OCI-LY7 (cell line): ENCODE measurements around the gene MACROD1. TPM values are rescaled to one million over a fixed set of nuclear protein-coding genes. Genes with fewer than 3 reads are reported as not detected.

Experiments used
- BruUV-seq: library from RNA; stranded (reverse); fragments of 400-500 nt; replicated peaks from 2 replicates; lab custom pipeline; 2021; lab: Mats Ljungman, UMichigan
- CTCF ChIA-PET: fragments of 300-600 bp; sonication (Branson Sonifier 250); formaldehyde crosslinking; loops from one replicate; lab custom pipeline; 2022; ENCODE audit warnings: antibody characterized with exemption; ENCODE audit not compliant: unreplicated experiment; lab: Charles Lee
- POLR2A ChIA-PET: fragments of 300-600 bp; sonication (Branson Sonifier 250); formaldehyde crosslinking; loops from one replicate; lab custom pipeline; 2022; ENCODE audit warnings: antibody characterized with exemption; lab: Charles Lee
- DNase-seq: peaks from one replicate; pipeline ENCODE4 v3.0.0-alpha.2; 2015; ENCODE audit warnings: low spot score
- H2AFZ ChIP-seq: fragments of 200-600 bp; sonication (generic), shearing (Covaris generic); 2 replicates; pipeline ENCODE4 v1.6.1; 2014; ENCODE audit warnings: mild to moderate bottlenecking, antibody characterized with exemption, low read length, moderate library complexity
- H3K27ac ChIP-seq: fragments of 200-600 bp; sonication (generic); 2 replicates; pipeline ENCODE4 v1.5.1; 2014; ENCODE audit warnings: mixed run types, low read depth, mild to moderate bottlenecking, moderate library complexity, low read length, inconsistent platforms; ENCODE audit not compliant: poor library complexity, severe bottlenecking
- H3K36me3 ChIP-seq: fragments of 200-600 bp; sonication (generic); 2 replicates; pipeline ENCODE4 v1.6.1; 2014; ENCODE audit warnings: mild to moderate bottlenecking, antibody characterized with exemption, low read length, moderate library complexity, mixed read lengths; ENCODE audit not compliant: insufficient read depth
- H3K4me1 ChIP-seq: fragments of 200-600 bp; sonication (generic); 2 replicates; pipeline ENCODE4 v1.5.1; 2014; ENCODE audit warnings: mild to moderate bottlenecking, low read length; ENCODE audit not compliant: insufficient read depth, poor library complexity, severe bottlenecking
- H3K4me2 ChIP-seq: fragments of 200-600 bp; sonication (generic); 2 replicates; pipeline ENCODE4 v1.6.1; 2014; ENCODE audit warnings: mild to moderate bottlenecking, low read length
- H3K4me3 ChIP-seq: fragments of 200-600 bp; sonication (generic); 2 replicates; pipeline ENCODE4 v1.5.1; 2014; ENCODE audit warnings: mild to moderate bottlenecking, low read depth, low read length; ENCODE audit not compliant: poor library complexity, severe bottlenecking
- H3K79me2 ChIP-seq: fragments of 200-600 bp; sonication (generic); 2 replicates; pipeline ENCODE4 v1.6.1; 2016; ENCODE audit warnings: low read depth, mild to moderate bottlenecking, low read length, moderate library complexity, mixed read lengths; ENCODE audit not compliant: insufficient read depth
- H3K9me2 ChIP-seq: fragments of 200-600 bp; sonication (generic); 2 replicates; pipeline ENCODE4 v1.6.1; 2016; ENCODE audit warnings: mild to moderate bottlenecking, low read length, mixed read lengths; ENCODE audit not compliant: insufficient read depth
- H3K9me3 ChIP-seq: fragments of 200-600 bp; sonication (generic); 2 replicates; pipeline ENCODE4 v1.6.1; 2014; ENCODE audit warnings: mild to moderate bottlenecking, mixed run types, low read length, mixed read lengths
- H4K20me1 ChIP-seq: fragments of 200-600 bp; sonication (generic); 2 replicates; pipeline ENCODE4 v1.6.1; 2014; ENCODE audit warnings: mild to moderate bottlenecking, antibody characterized with exemption, low read length, moderate library complexity, mixed read lengths; ENCODE audit not compliant: insufficient read depth
- EZH2phosphoT487 ChIP-seq: fragments of 200-600 bp; sonication (generic); IDR thresholded peaks from 2 replicates; pipeline ENCODE4 v1.6.1; 2018; ENCODE audit warnings: low read depth, borderline replicate concordance, mild to moderate bottlenecking, mixed run types, antibody characterized with exemption, low read length, moderate library complexity, mixed read lengths
- intact Hi-C: fragments of 100-400 bp; cut with micrococcal nuclease; formaldehyde crosslinking; loops from one replicate; pipeline ENCODE4 v1.10.0; 2022; ENCODE audit not compliant: unreplicated experiment
- total RNA-seq, 2 experiments: library from RNA; depleted of rRNA in 1 of 2; stranded (reverse); fragments of >200 nt in 1 of 2; shearing (Covaris generic) in 1 of 2; gene quantifications; 2 replicates each; pipeline ENCODE4 v1.2.3, GENCODE V29; 2014 to 2022
- TF ChIP-seq, protein P1 (sequence below): fragments of 200-600 bp; sonication (generic); conservative IDR thresholded peaks from 2 replicates; pipeline ENCODE4 v1.5.1; 2014; ENCODE audit warnings: mild to moderate bottlenecking, antibody characterized with exemption, low read length, moderate library complexity, mixed read lengths

The MACROD1 gene
- total RNA-seq, 2 experiments from 2014 or later: 14.7 to 25.4 TPM

DNA sequence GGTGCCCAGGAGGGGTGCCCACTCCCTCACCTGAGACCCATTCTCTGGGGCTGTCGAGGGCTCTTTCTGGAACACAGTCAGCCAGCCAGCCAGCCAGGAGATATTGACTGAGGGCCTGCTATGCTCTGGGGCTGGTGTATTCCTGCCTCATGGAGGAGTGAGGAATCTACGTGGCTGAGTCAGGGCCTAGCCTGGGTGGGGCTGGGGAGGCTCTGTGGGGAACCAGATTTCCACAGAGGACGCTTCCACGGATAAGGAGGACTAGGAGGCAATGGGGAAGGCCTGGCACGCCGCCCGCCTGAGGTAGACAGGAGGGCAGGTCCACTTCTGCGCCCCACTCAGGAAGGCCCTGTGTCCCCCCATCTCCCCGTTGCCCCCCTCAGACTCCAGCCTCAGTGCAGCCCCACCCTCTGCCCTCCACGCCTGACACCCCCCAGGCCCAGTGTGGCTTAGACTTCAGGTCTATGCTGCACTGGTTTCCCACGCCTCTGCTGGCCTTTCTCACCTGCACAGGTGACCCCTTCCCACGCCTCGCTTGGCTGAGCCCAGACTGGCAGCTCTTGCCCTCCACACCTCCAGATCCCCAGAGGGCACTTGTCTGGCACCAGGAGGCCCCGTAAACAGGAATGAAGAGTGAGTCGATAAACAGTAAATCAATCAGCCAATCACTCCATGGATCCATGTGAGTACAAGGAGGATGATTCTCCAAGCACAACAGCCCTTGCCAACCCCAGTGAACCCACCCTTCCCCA lies 37.5 kb downstream of the MACROD1 start:
- no peak for DNase-seq
- ChIA-PET POLR2A (no interaction called here), CTCF (no interaction called here)
- TF ChIP-seq EZH2phosphoT487: no peak
- TF ChIP-seq, protein P1, sequence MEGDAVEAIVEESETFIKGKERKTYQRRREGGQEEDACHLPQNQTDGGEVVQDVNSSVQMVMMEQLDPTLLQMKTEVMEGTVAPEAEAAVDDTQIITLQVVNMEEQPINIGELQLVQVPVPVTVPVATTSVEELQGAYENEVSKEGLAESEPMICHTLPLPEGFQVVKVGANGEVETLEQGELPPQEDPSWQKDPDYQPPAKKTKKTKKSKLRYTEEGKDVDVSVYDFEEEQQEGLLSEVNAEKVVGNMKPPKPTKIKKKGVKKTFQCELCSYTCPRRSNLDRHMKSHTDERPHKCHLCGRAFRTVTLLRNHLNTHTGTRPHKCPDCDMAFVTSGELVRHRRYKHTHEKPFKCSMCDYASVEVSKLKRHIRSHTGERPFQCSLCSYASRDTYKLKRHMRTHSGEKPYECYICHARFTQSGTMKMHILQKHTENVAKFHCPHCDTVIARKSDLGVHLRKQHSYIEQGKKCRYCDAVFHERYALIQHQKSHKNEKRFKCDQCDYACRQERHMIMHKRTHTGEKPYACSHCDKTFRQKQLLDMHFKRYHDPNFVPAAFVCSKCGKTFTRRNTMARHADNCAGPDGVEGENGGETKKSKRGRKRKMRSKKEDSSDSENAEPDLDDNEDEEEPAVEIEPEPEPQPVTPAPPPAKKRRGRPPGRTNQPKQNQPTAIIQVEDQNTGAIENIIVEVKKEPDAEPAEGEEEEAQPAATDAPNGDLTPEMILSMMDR: no peak
- no peak overlapping the region for H3K27ac ChIP-seq
- H3K9me3 ChIP-seq: no peaks in the 10 kb centered on the region
- no peak overlapping the region for H3K4me3 ChIP-seq
- no peak overlapping the region for H3K4me2 ChIP-seq
- H3K36me3 ChIP-seq: no peaks in the 10 kb centered on the region
- intact Hi-C loops: no loop called here
- H3K4me1 ChIP-seq: no peaks in the 10 kb centered on the region
- no peaks in the 10 kb centered on the region for H4K20me1 ChIP-seq
- no peaks in the 10 kb centered on the region for H3K79me2 ChIP-seq
- no peaks in the 10 kb centered on the region for H3K9me2 ChIP-seq
- H2AFZ ChIP-seq: no peak overlapping the region
- BruUV-seq: no TSS peak

DNA sequence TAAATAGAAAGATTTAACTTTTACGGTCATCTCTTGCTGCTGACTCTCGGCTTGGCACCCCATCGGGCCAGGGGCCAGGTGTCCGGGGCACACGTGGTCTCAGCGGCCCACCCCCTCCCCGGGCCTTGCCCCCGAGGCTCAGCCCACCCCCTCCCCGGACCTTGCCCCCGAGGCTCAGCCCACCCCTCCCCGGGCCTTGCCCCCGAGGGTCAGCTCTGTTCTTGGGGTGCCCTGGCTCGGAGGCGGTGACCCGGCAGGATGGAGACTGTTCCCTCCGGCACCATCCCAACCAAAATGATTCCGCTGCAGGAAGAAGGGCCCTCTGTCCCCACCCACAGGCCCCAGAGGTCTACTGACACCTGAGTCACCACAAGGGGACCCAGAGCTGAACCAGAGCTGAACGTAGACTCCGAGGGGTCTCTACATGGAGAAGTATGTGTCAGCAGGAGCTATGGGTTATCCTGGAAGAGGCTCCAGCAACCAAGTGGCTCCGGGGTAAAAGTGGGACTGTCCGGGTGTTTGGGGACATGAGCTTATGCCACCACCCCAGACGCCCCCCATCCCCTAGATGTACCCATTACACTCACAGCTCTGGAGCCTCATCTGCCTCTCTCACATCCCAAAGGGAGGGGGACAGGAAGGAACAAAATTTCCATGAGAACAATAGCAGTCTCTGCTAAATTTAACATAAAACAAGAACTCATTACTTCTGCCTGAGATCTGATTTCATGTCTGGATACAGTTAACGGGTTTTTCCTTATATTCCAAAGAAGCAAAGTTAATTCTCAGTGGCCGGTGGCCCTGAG lies 38.4 kb downstream of the MACROD1 start:
- H3K27ac ChIP-seq: no peak overlapping the region
- H3K79me2 ChIP-seq: no peaks in the 10 kb centered on the region
- H3K36me3 ChIP-seq: no peaks in the 10 kb centered on the region
- no peaks in the 10 kb centered on the region for H3K9me2 ChIP-seq
- no peak for DNase-seq
- BruUV-seq: no TSS peak
- no peak overlapping the region for H3K4me2 ChIP-seq
- intact Hi-C loops: no loop called here
- no peaks in the 10 kb centered on the region for H3K9me3 ChIP-seq
- H3K4me1 ChIP-seq: no peaks in the 10 kb centered on the region
- no peak for TF ChIP-seq EZH2phosphoT487
- TF ChIP-seq, protein P1: no peak
- no peaks in the 10 kb centered on the region for H4K20me1 ChIP-seq
- ChIA-PET POLR2A (no interaction called here), CTCF (no interaction called here)
- no peak overlapping the region for H2AFZ ChIP-seq
- H3K4me3 ChIP-seq: no peak overlapping the region
